Lower leg skin (tissue), 3 donors: Measurements from ENCODE around the gene ZMYM4.

Source experiments
- CTCF ChIP-seq, 3 donors: fragments of 450-650 bp; IDR thresholded peaks; one replicate each; pipeline ENCODE4 v1.5.1; 2016; ENCODE audit warnings: antibody characterized with exemption in 3 of 3, mild to moderate bottlenecking in 3 of 3, moderate library complexity in 2 of 3
- POLR2A ChIP-seq, 2 donors: fragments of 450-650 bp; IDR thresholded peaks; one replicate each; pipeline ENCODE4 v1.6.1; 2016 to 2017; ENCODE audit warnings: antibody characterized with exemption in 2 of 2, mild to moderate bottlenecking in 1 of 2, moderate library complexity in 1 of 2

GRCh38 chr1:35436078-35436477 lies 167.6 kb downstream of the ZMYM4 start:
- TF ChIP-seq CTCF (IDR thresholded peaks at IDR 0.05) (no peak), POLR2A (IDR thresholded peaks at IDR 0.05) (no peak)
